HG02759 (cell line): ENCODE measurements around the gene ARL8B.
A peak's percentile ranks its signal among the peaks of the same experiment; 100 is the strongest.
"Not testable (repeated sequence)": the region's sequence is repeated elsewhere in the genome, so short reads cannot be mapped to it uniquely, and the experiment has no call there.

ENCODE experiments used
- ATAC-seq: cut with Tn5 transposase; IDR thresholded peaks from one replicate; pipeline ENCODE4 v1.9.1; 2021; ENCODE audit warnings: mild to moderate bottlenecking, moderate library complexity; ENCODE audit not compliant: unreplicated experiment

ARL8B gene

DNA sequence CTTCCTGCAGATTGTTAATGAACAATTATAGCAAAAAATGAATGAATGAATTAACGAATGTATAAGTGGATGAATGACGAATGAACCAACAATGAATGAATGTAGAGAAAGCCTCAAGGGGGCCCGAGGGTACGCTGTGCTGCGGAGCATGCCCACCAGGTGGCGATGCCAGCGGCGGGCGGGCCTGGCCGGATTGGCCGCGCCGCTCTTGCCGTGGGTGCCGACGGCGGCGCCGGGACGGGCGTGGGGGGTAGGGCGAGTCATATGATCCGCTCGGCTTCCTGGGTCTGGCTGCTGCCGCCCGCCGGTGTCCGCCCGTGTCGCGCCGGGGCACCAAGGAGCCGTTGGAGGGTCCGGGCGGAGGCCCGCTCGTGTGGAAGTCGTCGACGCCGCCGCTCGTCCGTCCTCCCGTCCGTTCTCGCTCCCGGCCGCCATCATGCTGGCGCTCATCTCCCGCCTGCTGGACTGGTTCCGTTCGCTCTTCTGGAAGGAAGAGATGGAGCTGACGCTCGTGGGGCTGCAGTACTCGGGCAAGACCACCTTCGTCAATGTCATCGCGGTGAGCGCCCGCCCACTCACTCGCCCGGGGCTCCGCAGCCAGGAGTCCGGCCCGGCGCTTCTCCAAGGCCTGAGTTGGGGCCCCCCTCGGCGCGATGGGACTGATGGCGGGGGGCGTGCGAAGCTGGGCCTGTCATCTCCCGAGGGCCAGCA is at the start of gene ARL8B:
Gene ARL8B (plus strand): TSS at position 263 of the 711 bp plus-strand sequence. CDS start 174 bp downstream, at position 437.
- peak; percentile 98 for ATAC-seq

DNA sequence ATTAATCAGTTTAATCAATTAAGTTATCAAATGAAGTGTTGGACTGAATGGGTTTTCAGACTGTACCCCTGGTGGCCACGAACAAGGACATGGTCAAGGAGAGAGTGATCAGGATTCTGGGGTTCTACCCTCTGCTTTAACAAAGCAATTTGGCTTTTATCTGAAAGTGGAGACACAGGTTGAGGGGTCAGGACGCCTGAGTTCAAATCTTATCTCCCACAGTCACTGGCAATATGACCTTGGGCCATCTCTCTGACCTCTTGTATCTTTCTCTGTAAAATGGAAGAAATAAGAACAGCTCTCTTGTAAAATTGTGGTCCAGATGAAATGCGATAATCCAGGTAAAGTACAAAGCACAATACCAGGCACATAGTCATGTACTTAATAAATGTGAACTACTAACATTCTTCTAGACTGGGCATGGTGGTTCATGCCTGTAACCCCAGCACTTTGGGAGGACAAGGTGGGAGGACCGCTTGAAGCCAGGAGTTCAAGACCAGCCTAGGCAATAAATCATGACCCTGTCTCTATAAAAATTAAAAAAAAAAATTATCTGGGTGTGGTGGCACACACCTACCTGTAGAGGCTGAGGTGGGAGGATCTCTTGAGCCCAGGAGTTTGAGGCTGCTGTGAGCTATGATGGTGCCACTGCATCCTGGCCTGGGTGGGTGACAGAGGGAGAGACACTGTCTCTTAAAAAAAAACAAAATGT is 48.6 kb upstream of the ARL8B start:
- no peak for ATAC-seq

DNA sequence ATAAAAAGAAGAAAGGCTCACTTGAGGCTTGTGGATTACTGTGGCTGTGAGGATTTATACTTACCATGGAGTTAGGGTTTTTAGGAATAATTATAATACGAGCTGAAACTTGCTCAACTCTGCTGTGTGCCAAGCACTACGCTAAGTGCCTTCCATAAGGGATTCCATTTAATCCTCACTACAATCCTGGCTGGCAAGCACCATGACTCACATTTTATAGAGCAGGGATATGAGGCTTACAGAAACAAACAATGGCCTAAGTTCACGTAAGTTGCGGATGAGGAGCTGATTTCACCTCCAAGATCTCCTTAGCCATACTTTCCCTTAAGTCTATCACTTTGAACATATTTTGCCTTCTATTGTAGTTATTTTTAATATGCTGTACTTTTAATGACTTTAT is 43.9 kb upstream of the ARL8B start:
- ATAC-seq, result no peak

DNA sequence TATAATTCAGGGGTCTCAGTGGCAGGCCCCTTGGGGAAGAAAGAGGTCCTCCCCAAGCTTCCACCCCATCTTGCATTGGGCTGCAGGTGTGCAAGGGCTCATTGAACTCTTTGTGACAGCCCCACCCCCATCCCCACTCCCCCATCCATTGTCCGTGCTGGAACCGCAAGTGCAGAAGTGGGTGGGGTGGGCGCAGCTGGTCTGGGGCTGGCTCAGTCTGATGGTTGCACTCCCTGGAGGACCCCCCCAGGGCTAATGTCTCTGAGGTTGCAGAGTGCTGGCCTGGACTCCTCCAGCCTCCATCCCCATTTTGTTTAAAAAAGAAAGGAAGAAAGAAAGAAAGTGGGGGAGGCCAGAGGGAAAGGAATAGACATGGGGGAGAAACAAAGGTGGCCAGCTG is 42.3 kb upstream of the ARL8B start:
- no peak for ATAC-seq

DNA sequence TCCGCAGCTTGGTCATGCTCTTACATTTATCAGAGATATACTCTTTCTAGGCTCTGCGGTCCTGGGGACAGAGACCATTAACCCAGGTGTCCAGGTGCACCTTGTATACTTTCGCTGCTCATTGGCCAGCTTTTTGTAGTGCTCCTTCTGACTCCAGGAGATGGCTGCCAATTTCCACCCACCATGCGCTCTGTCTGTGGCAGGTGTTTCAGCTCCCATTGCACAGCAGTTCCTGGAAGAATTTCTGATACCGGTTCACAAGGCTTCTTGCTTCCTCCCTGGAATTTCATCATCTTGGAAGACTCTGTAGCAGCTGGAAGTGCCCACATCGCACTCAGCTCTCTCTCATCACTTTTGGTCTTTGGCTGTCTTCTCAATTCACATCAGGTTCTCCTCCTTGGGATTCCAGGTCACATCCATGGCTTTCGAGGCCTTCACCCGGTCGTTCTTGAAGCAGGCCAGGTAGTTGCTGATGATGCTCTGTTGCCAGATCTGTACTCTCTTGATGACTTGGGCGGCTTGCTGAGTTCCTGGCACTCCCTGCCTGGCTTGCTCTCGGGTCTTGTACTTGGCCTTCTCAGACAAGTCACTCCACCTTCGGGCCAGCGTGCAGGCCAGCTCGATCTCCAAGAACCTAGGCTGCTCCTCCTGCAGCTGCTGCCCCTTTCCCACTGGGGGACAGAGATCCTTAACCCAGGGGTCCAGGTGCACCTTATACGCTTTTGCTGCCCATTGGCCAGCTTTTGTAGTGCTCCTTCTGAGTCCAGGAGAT is 41.1 kb upstream of the ARL8B start:
- ATAC-seq, result no peak

DNA sequence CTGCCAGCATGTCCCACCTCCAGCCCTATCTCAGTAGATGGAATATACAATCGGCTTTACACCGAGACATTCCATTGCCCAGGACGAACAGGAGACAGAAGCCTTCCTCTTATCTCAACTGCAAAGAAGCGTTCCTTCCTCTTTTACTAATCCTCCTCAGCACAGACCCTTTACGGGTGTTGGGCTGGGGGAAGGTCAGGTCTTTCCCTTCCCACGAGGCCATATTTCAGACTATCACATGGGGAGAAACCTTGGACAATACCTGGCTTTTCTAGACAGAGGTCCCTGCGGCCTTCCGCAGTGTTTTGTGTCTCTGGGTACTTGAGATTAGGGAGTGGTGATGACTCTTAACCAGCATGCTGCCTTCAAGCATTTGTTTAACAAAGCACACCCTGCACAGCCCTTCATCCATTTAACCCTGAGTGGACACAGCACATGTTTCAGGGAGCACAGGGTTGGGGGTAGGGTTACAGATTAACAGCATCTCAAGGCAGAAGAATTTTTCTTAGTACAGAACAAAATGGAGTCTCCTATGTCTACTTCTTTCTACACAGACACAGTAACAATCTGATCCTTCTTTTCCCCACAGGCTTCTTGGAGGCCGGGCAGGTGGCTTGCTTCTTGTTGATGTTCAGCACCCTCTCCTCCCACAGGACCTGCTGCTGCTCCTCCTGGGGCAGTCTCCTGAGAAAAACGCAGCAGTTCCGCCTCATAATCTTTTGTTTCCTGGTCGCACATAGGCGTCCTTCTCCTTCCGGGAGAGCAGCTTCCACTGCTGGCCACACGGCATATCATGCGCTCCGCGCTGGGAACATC is 39.9 kb upstream of the ARL8B start:
- not testable (repeated sequence) for ATAC-seq

DNA sequence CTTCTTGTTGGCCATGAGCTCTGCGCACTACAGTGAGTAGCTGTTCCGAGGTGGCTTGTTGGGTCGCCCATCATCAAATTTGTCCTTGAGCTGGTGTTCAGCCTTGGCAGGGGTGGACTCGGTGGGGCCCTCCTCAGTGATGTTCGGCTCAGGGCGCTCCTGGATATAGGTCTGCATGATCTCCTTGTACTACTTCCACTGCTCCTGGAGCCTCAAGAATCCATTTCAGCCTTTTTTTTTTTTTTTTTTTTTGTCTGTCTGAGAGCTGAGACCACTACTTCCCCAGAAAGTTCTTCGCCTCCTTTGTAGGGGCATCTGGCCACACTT is 39.3 kb upstream of the ARL8B start:
- no peak for ATAC-seq

DNA sequence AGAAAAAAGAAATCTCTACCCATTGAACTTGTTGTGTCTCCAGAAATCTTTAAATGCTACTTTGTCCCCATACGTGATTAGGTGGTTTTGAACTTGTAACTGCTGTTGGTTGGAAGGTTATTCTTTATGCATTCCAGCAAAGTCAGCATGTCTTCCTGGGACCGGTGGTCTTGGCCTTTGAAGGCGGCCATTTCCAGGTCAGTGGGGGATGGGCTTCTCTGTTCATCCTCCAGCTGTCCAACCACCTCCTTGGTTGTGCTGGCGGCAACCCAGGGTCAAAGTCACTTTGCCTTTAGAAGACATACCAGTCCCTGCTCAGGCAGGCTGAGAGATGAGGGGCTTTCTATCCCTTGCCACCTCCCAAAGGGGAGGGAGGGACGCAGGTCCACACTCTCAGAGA is 37.9 kb upstream of the ARL8B start:
- ATAC-seq, result no peak

DNA sequence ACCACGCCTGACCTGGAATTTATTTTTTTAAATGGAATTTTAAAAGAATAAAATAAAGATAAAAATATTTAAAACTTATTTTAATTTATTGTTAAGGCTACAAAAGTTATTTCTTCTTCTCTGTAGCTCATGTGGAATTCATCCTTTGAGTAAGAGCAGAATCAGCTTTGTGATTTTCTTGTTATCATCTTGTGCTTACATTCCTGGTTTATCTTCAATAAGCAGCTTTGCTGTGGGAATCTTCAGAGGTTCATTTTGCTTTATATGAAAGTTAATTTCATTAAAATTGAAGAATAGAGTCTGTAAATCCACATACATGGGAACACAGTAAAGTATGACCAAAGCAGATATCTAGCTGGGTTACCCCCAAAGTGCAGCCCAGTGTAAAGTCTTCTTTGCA is 35.4 kb upstream of the ARL8B start:
- ATAC-seq, result no peak

DNA sequence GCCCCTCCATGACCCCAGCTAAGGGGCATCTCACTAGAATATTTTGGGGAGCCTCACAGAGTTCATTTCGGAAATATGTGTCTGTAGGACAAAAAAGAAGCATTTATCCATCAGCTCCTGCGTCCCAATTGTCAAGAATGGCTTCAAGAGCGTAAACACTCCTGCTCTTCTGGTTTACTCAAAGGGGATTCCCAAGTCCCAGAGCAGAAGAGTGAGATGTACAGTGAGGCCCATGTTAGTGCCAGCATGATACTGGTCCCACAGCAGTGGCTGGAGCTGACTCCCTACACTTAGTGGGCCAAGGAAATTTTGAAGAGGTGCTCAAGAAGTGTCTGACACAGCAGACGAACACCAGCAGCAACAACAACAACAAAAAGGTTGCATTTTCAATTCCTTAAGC is 34.9 kb upstream of the ARL8B start:
- no peak for ATAC-seq

DNA sequence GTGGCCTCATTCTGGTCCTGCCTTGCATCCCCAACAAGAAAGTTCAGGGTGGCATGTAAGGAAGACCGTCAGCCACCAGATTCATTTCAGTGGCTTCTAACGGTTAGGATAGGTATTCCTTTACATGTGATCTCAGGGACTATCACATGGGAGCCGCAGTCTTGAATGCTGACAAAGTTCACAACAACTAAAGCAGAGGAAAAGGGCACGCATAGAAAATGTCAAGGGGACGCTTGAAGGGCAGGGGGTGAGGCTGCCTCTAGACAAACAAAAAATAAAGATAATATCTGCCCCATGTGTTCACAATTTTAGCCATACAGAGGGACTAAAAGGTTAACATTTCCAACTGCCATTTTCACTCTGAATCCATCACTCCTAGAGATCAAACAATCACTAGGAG is 31.9 kb upstream of the ARL8B start:
- no peak for ATAC-seq

DNA sequence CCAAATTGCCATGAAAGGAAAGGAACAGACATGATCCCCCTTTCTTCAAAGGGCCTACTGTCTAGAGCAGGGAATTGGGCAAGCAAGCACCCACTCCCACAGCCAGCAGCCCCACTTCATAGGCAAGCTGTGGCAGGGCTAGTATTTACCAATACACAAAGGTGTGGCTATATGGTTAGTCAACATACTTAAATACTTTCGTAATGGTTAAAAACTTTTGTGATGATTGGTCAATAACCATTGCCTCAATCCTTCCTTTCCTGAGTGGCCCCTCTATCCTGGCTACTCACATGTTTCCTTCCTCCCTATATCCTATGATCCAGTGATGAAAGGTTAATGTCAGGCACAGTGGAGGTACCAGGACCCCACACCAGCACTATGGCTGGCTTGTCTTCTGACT is 30.1 kb upstream of the ARL8B start:
- ATAC-seq, result no peak

DNA sequence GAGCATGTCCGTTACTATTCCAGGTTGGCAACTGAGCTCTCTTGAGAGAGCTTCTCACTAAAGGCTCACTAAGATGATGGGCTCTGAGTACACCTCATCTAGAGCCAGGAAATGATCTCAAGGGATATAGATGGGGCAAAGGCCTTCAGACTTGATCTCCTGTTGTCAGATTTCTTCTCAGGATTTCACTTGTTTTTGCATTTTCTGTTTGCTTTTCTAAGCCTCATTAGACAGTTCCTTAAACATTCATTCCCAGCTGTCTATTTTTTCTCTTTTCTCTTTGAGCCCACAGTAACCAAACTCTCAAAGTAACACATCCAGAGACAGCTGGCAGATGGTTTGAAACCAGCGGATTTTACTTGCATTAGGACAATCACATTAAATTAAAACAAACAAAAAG is 28.4 kb upstream of the ARL8B start:
- no peak for ATAC-seq

DNA sequence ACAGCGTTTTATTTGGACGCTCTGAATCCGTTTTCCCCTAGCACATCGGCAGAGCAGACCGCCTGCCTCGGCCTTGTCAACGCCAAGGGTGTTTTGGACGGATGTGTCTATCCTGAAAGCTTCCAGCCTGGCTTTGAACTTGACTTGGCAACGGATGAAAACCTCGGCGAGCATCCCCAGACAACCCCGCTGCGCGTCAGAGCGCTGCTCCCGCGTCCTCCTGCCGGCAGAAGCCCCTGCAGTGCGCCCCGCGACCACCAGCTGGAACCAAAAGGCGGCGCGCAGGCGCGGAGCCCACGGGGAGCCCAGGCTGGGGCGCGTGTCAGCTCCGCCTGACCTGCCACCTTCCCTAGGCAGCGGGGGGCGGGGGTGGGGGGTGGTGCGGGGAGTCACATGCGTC is 26.2 kb upstream of the ARL8B start:
- ATAC-seq, result no peak

DNA sequence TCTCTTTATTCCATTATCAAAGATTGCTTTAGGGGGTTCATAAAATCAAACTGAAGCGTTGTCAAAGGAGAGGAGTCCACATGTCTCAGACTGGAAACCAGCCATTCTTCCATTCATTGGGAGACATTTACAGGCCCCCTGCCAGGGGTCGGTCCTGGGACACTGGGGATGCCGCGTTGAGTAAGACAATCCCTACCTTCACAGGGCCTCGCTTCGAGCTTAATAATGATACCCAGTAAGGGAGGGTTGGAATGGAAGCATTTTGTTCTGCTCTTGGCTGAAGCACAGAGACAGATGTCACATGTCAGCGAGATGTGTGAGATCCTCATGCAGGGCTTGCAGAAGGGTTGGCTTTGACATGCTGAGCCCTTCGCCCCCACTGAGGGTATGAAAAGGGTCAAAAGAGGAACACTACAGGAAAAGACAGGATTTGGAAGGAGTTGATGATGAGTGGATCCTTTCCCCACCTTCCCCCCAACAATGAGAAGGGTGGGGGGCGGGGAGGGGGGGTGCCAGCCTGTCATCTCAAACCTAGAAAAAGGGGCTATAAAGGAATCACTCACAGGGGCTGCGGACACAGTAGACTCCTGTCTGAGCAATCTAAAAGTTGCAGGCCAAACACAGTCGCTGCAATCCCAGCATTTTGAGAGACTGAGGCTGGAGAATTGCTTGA is 25.6 kb upstream of the ARL8B start:
- no peak for ATAC-seq

DNA sequence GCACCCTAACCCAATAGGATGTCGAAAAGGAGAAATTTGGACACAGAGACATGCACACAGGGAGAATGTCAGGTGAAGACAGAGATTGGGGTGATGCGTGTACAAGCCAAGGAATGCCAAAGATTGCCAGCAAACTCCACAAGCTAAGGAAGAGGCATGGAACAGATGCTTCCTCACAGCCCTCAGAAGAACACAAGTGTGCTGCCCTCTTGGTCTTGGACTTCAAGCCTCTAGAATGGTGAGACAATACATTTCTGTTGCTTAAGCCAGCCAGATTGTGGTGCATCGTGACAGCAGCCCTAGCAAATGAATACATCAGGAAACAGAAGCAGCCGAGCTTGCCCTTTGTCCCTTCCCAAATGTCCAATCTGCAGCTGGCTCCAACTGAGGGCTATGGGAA is 23.7 kb upstream of the ARL8B start:
- no peak for ATAC-seq

DNA sequence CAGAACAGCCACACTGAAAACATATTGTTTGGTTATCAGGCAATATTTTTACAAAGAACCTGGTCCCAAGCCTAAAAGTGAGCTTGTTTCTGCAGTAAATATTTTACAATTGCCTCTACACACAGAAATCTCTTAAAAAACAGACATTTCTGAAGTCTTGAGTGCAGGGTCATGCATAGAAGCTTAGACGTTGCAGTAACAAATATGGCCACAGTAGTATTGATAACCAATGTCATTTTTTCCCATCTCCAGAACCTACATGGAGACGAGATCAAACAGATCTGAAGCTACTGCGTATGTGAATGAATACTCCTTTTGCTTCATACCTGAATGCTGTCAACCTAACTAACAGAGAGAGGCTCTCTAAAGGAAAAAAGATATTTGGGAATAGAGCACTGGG is 19.6 kb upstream of the ARL8B start:
- no peak for ATAC-seq

DNA sequence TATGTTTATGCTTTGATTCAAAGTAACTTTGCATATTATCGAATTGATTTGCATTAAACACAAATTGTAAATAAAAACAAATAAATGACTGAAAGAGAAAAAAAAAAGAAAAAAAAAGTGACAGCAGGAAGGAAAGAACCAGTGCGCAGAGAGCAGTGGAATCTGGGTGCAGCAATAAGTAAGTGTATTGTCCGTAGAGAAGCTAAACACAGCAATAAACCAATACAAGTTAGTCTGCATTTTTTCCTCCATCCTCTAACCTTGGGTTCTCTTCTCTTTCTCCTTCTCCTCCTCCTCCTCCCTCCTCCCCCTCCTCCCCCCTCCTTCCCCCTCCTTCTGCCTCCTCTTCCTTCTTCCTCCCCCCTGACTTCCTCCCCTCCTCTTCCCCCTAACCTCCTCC is 18.3 kb upstream of the ARL8B start:
- ATAC-seq, result no peak

DNA sequence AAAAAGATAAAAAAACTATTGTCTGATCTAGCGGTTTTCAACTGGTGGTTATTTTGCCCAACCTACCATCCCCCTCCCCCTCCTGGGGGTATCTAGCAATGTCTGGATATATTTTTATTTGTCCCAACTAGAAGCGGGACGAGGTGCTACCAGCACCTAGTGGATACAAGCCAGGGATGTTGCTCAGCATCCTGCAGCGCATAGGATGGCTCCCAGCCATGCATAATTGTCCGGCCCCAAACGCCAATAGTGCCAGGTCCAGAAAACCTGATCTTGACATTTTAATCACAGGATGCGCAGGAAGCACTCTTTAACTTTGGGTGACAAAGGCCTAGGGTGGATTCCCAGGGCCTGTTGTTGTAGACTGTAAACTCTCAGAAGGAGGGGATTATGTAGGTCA is 17.0 kb upstream of the ARL8B start:
- ATAC-seq, result no peak

DNA sequence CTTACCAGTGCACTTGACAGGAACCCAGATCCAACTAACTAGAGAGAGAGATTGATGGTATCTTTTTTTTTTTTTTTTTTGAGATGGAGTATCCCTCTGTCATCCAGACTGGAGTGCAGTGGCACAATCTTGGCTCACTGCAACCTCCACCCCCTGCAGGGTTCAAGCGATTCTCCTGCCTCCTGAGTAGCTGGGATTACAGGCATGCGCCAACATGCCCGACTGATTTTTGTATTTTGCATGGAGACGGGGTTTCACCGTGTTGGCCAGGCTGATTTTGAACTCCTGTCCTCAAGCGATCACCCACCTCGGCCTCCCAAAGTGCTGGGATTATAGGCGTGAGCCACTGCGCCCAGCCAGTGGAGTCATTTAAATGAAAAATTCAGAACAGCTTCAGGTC is 15.7 kb upstream of the ARL8B start:
- not testable (repeated sequence) for ATAC-seq

DNA sequence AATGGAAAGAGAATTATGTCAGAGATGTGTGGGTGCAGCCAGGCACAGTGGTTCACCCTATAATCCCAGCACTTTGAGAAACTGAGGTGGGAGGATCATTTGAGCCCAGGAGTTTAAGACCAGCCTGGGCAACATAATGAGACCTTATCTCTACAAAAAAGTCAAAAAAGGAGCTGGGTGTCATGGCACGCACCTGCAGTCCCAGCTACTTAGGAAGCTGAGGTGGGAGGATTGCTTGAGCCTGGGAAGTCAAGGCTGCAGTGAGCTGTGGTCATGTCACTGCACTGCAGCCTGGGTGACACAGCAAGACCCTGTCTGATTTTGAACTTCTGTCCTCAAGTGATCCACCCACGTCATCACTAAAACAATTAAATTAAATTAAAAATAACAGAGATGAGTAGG is 15.2 kb upstream of the ARL8B start:
- ATAC-seq, result not testable (repeated sequence)
